ENCODE data around the gene CAPN9.

The CAPN9 gene

GRCh38 chr1:230768903-230769570 is 21.8 kb downstream of the CAPN9 start:
- FAIRE-seq (no peak), DNase-seq (ENCODE audit: low spot score) (no peak)

- DNase-seq (ENCODE audit: low spot score) (no peak), FAIRE-seq (no peak)
Observed at GRCh38 chr1:230770317-230770716, 23.1 kb downstream of the CAPN9 start.

- DNase-seq (ENCODE audit: low spot score): no peak
- no peak for FAIRE-seq
Observed at GRCh38 chr1:230771773-230772354, 24.7 kb downstream of the CAPN9 start.

- FAIRE-seq: no peak
- DNase-seq (ENCODE audit: low spot score): no peak
Observed at GRCh38 chr1:230772457-230773395, 25.5 kb downstream of the CAPN9 start.

- FAIRE-seq: no peak
- DNase-seq (ENCODE audit: low spot score): no peak
Observed at GRCh38 chr1:230773396-230774033, 26.3 kb downstream of the CAPN9 start.

- DNase-seq (ENCODE audit: low spot score): no peak
- FAIRE-seq: no peak
Observed at GRCh38 chr1:230778916-230779590, 31.9 kb downstream of the CAPN9 start.

- FAIRE-seq: no peak
- DNase-seq (ENCODE audit: low spot score): no peak
Observed at GRCh38 chr1:230781131-230781530, 33.9 kb downstream of the CAPN9 start.

- FAIRE-seq (no peak), DNase-seq (ENCODE audit: low spot score) (no peak)
Observed at GRCh38 chr1:230781594-230781993, 34.4 kb downstream of the CAPN9 start.

GRCh38 chr1:230784163-230784562 is 37.0 kb downstream of the CAPN9 start:
- FAIRE-seq (no peak), DNase-seq (ENCODE audit: low spot score) (no peak)

GRCh38 chr1:230785636-230786384 is 38.6 kb downstream of the CAPN9 start:
- FAIRE-seq: no peak
- DNase-seq (ENCODE audit: low spot score): no peak

GRCh38 chr1:230786385-230786753 is 39.2 kb downstream of the CAPN9 start:
- FAIRE-seq (no peak), DNase-seq (ENCODE audit: low spot score) (no peak)

GRCh38 chr1:230787471-230787870 is 40.3 kb downstream of the CAPN9 start:
- DNase-seq (ENCODE audit: low spot score): no peak
- no peak for FAIRE-seq

GRCh38 chr1:230788561-230789275 is 41.5 kb downstream of the CAPN9 start:
- no peak for FAIRE-seq

GRCh38 chr1:230790026-230790425 is 42.8 kb downstream of the CAPN9 start:
- no peak for FAIRE-seq
- DNase-seq (ENCODE audit: low spot score): no peak

More at GRCh38 chr1:230788561-230789275, 41.5 kb downstream of the CAPN9 start:
- DNase-seq (ENCODE audit: low spot score): no peak

- DNase-seq (ENCODE audit: low spot score) (no peak), FAIRE-seq (no peak)
Observed at GRCh38 chr1:230791986-230792564, 44.9 kb downstream of the CAPN9 start.

- DNase-seq (ENCODE audit: low spot score): no peak
- FAIRE-seq: no peak
Observed at GRCh38 chr1:230792691-230793462, 45.7 kb downstream of the CAPN9 start.

GRCh38 chr1:230793463-230793745 is 46.2 kb downstream of the CAPN9 start:
- DNase-seq (ENCODE audit: low spot score) (no peak), FAIRE-seq (no peak)

GRCh38 chr1:230794431-230794830 is 47.2 kb downstream of the CAPN9 start:
- no peak for FAIRE-seq
- DNase-seq (ENCODE audit: low spot score): no peak

Data from RCC 7860 (cell line).